Measurements from ENCODE around the gene POPDC3.

Gene POPDC3

GRCh38 chr6:105209950-105210706 lies 30.3 kb upstream of the POPDC3 start:
- peak; percentile 66 to 91 for DNase-seq (ENCODE audit: low read depth in 2 of 2)
- no peak for TF ChIP-seq CTCF (IDR thresholded peaks at IDR 0.05; ENCODE audit: low read depth, low read length)
- H3K4me3 ChIP-seq (replicated peaks in 1 of 2; ENCODE audit: low read depth in 2 of 2, low read length in 2 of 2), result no peak overlapping the region

- H3K4me3 ChIP-seq (replicated peaks in 1 of 2; ENCODE audit: low read depth in 2 of 2, low read length in 2 of 2), result no peak overlapping the region
- TF ChIP-seq CTCF (IDR thresholded peaks at IDR 0.05; ENCODE audit: low read depth, low read length), result no peak
- peak in 1 of 2 donors; percentile 85 for DNase-seq (ENCODE audit: low read depth in 2 of 2)
Observed at GRCh38 chr6:105207524-105208269, 27.9 kb upstream of the POPDC3 start.

- no peak for TF ChIP-seq CTCF (IDR thresholded peaks at IDR 0.05; ENCODE audit: low read depth, low read length)
- no peak for DNase-seq (ENCODE audit: low read depth in 2 of 2)
- H3K4me3 ChIP-seq (replicated peaks in 1 of 2; ENCODE audit: low read depth in 2 of 2, low read length in 2 of 2), result no peak overlapping the region
Observed at GRCh38 chr6:105204768-105205167, 25.0 kb upstream of the POPDC3 start.

GRCh38 chr6:105204331-105204730 lies 24.5 kb upstream of the POPDC3 start:
- DNase-seq (ENCODE audit: low read depth in 2 of 2), result peak in 1 of 2 donors; percentile 27
- no peak for TF ChIP-seq CTCF (IDR thresholded peaks at IDR 0.05; ENCODE audit: low read depth, low read length)
- H3K4me3 ChIP-seq (replicated peaks in 1 of 2; ENCODE audit: low read depth in 2 of 2, low read length in 2 of 2), result no peak overlapping the region

- no peak for TF ChIP-seq CTCF (IDR thresholded peaks at IDR 0.05; ENCODE audit: low read depth, low read length)
- no peak overlapping the region for H3K4me3 ChIP-seq (replicated peaks in 1 of 2; ENCODE audit: low read depth in 2 of 2, low read length in 2 of 2)
- DNase-seq (ENCODE audit: low read depth in 2 of 2), result no peak
Observed at GRCh38 chr6:105202486-105202885, 22.7 kb upstream of the POPDC3 start.

DNA sequence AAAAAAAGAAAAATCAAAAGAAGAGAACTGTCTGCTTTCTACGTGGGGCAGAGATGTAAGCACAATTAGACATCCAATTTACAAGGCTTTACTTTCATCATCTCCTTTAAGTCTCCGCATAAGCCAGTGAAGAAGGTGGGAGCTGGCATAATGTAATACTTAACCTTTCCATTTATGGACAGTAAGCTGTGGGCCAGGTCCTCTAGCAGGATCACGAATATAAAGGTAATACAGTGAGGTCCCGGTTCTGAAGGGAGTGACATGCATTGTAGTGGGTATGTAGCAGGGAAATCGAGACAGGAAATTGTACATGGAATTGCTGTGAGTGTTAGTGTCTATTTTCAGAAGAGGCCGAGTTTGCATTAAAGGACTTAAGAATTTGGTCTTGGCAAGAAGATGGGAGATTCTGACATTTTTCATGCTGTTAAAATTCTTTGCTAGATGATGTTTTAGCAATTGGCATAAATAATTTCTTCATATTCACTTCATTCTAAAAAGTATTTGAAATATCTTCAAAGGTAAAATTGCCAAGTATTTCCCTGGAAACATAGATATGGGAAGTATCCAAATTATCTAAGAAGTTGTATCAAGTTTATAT lies 20.4 kb upstream of the POPDC3 start:
- no peak overlapping the region for H3K4me3 ChIP-seq (replicated peaks in 1 of 2; ENCODE audit: low read depth in 2 of 2, low read length in 2 of 2)
- no peak for TF ChIP-seq CTCF (IDR thresholded peaks at IDR 0.05; ENCODE audit: low read depth, low read length)
- no peak for DNase-seq (ENCODE audit: low read depth in 2 of 2)
